IPS-20b (cell line): Measurements from ENCODE around the gene TTC33.
"Not testable (repeated sequence)": the region's sequence is repeated elsewhere in the genome, so short reads cannot be mapped to it uniquely, and the experiment has no call there.

Experiments used
- H3K27ac ChIP-seq: one replicate; pipeline ENCODE4 v1.5.1; 2013; ENCODE audit warnings: low read length
- H3K27me3 ChIP-seq: 2 replicates; pipeline ENCODE4 v1.6.1; 2013; ENCODE audit warnings: mild to moderate bottlenecking, low read length, inconsistent platforms; ENCODE audit not compliant: insufficient read depth
- H3K36me3 ChIP-seq: 2 replicates; pipeline ENCODE4 v1.6.1; 2013; ENCODE audit warnings: low read depth, mild to moderate bottlenecking, inconsistent platforms, low read length, moderate library complexity; ENCODE audit not compliant: insufficient read depth
- H3K4me1 ChIP-seq: 2 replicates; pipeline ENCODE4 v1.6.1; 2013; ENCODE audit warnings: mild to moderate bottlenecking, control low read depth, inconsistent platforms, low read length, moderate library complexity; ENCODE audit not compliant: insufficient read depth
- H3K4me3 ChIP-seq: 2 replicates; pipeline ENCODE4 v1.5.1; 2013; ENCODE audit warnings: mild to moderate bottlenecking, low read length, inconsistent platforms
- H3K9ac ChIP-seq: 2 replicates; pipeline ENCODE4 v1.6.1; 2013; ENCODE audit warnings: low read depth, mild to moderate bottlenecking, inconsistent platforms, low read length, moderate library complexity
- H3K9me3 ChIP-seq: 2 replicates; pipeline ENCODE4 v1.6.1; 2013; ENCODE audit warnings: mild to moderate bottlenecking, low read depth, low read length, inconsistent platforms; ENCODE audit not compliant: insufficient read depth

The TTC33 gene

GRCh38 chr5:40676613-40677343 is 79.0 kb downstream of the TTC33 start:
- Histone ChIP-seq H3K9ac (no peak overlapping the region), H3K36me3 (no peaks in the 10 kb centered on the region), H3K9me3 (no peaks in the 10 kb centered on the region), H3K4me3 (no peak overlapping the region), H3K27ac (no peak overlapping the region), H3K27me3 (peaks cover 36% of the 10 kb centered on the region), H3K4me1 (peaks cover 7% of the 10 kb centered on the region; the same call in 1 of the 2 replicates)

GRCh38 chr5:40675396-40676133 is 80.2 kb downstream of the TTC33 start:
- H3K36me3 ChIP-seq: no peaks in the 10 kb centered on the region
- no peaks in the 10 kb centered on the region for H3K9me3 ChIP-seq
- H3K27ac ChIP-seq: no peak overlapping the region
- no peak overlapping the region for H3K4me3 ChIP-seq
- H3K27me3 ChIP-seq: peaks cover 23% of the 10 kb centered on the region
- no peak overlapping the region for H3K9ac ChIP-seq
- peaks cover 7% of the 10 kb centered on the region; the same call in 1 of the 2 replicates for H3K4me1 ChIP-seq

DNA sequence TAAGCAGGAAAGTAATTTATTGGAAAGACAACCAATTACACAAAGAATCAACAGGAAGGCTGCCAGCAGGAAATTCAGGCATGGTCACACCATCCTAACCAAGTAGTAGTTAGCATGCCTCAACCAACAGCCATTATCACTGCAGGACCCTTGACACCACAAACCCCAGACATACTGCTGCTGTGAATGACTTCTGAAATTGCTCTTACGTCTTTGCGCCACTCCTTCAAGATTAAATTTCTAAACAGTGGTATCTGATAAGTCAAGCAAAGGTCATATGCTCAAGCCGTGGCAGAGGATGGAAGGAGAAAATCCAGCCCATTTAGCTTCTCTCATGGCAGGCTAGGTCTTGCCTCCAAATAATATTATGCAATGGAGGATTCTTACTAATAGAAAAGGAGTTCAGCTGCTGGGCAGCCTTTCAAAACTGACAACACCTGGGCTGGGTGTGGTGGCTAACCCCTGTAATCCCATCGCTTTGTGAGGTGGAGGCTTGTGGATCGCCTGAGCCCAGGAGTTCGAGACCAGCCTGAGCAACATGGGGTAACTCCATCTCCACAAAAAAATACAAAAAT is 81.0 kb downstream of the TTC33 start:
- Histone ChIP-seq H3K9ac (no peak overlapping the region), H3K27ac (no peak overlapping the region)

GRCh38 chr5:40672425-40672824 is 83.3 kb downstream of the TTC33 start:
- Histone ChIP-seq H3K9me3 (no peaks in the 10 kb centered on the region), H3K27ac (no peak overlapping the region), H3K9ac (no peak overlapping the region)

More for the DNA sequence above, 81.0 kb downstream of the TTC33 start:
- H3K4me3 ChIP-seq: no peak overlapping the region
- H3K4me1 ChIP-seq: peaks cover 7% of the 10 kb centered on the region; the same call in 1 of the 2 replicates
- H3K36me3 ChIP-seq: no peaks in the 10 kb centered on the region
- no peaks in the 10 kb centered on the region for H3K9me3 ChIP-seq
- H3K27me3 ChIP-seq: peaks cover 15% of the 10 kb centered on the region

GRCh38 chr5:40669606-40670390 is 86.0 kb downstream of the TTC33 start:
- no peak overlapping the region for H3K27ac ChIP-seq
- no peaks in the 10 kb centered on the region for H3K36me3 ChIP-seq
- H3K9me3 ChIP-seq: no peaks in the 10 kb centered on the region
- no peak overlapping the region for H3K9ac ChIP-seq
- no peaks in the 10 kb centered on the region for H3K27me3 ChIP-seq
- H3K4me3 ChIP-seq: no peak overlapping the region
- no peaks in the 10 kb centered on the region for H3K4me1 ChIP-seq

More at GRCh38 chr5:40672425-40672824, 83.3 kb downstream of the TTC33 start:
- Histone ChIP-seq H3K27me3 (no peaks in the 10 kb centered on the region; the same call in 1 of the 2 replicates), H3K36me3 (no peaks in the 10 kb centered on the region), H3K4me3 (no peak overlapping the region), H3K4me1 (peaks cover 7% of the 10 kb centered on the region; the same call in 1 of the 2 replicates)

DNA sequence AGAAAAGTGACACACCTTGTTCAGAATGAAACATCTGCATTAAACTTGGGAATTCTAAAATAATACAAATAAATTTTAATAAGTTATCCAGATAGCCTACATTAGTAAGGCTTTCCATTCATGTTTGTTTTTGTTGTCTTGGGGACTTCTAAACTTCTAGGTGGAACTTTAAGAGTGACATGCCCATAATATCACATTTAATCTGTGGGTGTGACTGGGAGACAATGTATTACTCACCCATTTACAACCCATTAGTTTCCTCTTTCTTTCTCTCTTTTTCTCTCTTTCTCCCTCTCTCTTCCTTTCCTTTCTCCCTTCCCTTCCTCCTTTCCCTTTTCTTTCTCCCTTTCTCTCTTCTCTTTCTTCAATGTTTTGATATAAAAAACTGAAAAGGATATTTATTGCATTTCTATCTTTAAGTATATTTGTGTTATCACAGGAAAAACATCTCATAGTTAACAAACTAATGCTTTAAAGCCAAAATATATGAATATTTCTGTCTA is 88.5 kb downstream of the TTC33 start:
- no peaks in the 10 kb centered on the region for H3K4me1 ChIP-seq
- no peaks in the 10 kb centered on the region for H3K27me3 ChIP-seq
- H3K9me3 ChIP-seq: no peaks in the 10 kb centered on the region
- no peak overlapping the region for H3K9ac ChIP-seq
- H3K4me3 ChIP-seq: no peak overlapping the region
- H3K27ac ChIP-seq: no peak overlapping the region
- no peaks in the 10 kb centered on the region for H3K36me3 ChIP-seq

DNA sequence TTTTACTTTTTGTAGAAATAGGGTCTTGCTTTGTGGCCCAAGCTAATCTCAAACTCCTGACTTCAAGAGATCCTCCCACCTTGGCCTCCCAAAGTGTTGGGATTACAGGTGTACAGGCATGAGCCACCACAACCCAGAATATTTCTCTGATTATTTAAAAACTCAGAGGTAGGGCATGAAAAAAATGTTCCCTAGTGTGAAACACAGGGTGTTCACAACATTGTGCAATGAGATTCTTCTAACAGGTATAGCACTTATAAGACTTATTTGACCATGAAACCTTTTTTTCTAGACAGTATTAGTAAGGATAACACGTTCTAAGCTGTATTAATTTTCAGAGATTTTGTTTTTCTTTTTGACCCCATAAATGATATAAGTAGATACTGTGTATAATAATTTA is 89.1 kb downstream of the TTC33 start:
- no peaks in the 10 kb centered on the region for H3K27me3 ChIP-seq
- H3K36me3 ChIP-seq: no peaks in the 10 kb centered on the region
- H3K4me3 ChIP-seq: no peak overlapping the region
- no peaks in the 10 kb centered on the region for H3K4me1 ChIP-seq
- H3K9ac ChIP-seq: no peak overlapping the region
- no peaks in the 10 kb centered on the region for H3K9me3 ChIP-seq
- H3K27ac ChIP-seq: no peak overlapping the region

DNA sequence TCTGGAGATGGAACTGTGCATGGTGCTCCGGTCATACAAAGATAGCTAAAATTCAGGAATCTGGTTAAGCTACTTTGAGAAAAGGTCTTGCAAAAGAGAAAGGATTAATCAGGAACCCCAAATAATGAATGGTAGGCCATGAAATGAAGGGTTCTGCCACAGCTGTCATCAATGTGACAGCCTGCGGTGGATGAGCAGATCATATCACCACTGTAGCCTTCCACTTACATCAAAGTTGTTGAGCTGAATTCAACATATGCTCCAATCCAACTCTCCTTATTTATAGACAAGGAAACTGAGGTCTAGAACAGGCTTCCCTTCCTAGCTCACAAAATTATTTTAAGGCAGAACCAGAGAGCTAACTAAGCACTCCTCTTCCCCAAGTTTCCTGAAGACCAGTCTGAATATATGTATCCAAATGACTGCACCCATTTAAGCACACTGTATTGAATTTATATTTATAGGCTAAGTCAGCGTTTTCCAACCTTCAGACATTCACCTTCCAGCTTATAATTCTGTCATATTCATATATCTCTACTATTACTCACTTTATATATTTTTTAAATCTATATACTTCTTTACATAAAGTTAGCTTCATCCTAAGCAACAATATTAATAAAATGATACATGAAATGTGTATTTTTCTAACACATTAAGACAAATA is 90.0 kb downstream of the TTC33 start:
- H3K27me3 ChIP-seq: no peaks in the 10 kb centered on the region
- H3K9me3 ChIP-seq: no peaks in the 10 kb centered on the region
- no peaks in the 10 kb centered on the region for H3K36me3 ChIP-seq
- H3K27ac ChIP-seq: no peak overlapping the region
- no peak overlapping the region for H3K9ac ChIP-seq
- H3K4me3 ChIP-seq: no peak overlapping the region
- no peaks in the 10 kb centered on the region for H3K4me1 ChIP-seq

DNA sequence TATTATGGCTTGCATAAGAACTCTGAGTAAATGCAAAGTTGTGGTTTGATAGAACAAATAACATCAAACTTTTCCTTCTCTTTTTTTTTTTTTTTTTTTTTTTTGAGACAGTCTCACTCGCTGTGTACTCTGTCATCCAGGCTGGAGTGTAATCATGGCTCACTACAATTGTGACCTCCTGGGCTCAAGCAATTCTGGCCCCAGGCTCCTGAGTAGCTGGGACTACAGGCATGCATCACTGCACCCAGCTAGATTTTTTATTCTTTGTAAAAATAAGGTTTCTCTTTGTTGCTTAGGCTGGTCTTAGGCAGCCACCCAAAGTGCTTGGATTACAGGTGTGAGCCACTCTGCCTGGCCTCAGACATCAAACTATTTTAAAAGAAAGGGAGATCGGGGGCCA is 95.0 kb downstream of the TTC33 start:
- Histone ChIP-seq H3K27me3 (no peaks in the 10 kb centered on the region), H3K4me1 (no peaks in the 10 kb centered on the region), H3K9ac (no peak overlapping the region), H3K27ac (no peak overlapping the region), H3K36me3 (no peaks in the 10 kb centered on the region), H3K9me3 (no peaks in the 10 kb centered on the region), H3K4me3 (no peak overlapping the region)

- H3K27ac ChIP-seq: no peak overlapping the region
- no peaks in the 10 kb centered on the region for H3K27me3 ChIP-seq
- no peak overlapping the region for H3K4me3 ChIP-seq
- H3K9ac ChIP-seq: no peak overlapping the region
- no peaks in the 10 kb centered on the region for H3K36me3 ChIP-seq
- no peaks in the 10 kb centered on the region for H3K9me3 ChIP-seq
- no peaks in the 10 kb centered on the region for H3K4me1 ChIP-seq
These were observed 99.0 kb downstream of the TTC33 start for GRCh38 chr5:40656766-40657165.

GRCh38 chr5:40656091-40656490 is 99.7 kb downstream of the TTC33 start:
- H3K9me3 ChIP-seq, H3K4me1 ChIP-seq, H3K4me3 ChIP-seq, H3K27me3 ChIP-seq, H3K27ac ChIP-seq, H3K36me3 ChIP-seq, H3K9ac ChIP-seq: not testable (repeated sequence)
